GM13976 (cell line): Measurements from ENCODE around the gene SLFN12L.

Source experiments
- DNase-seq: peaks from one replicate; pipeline ENCODE4 v3.0.0; 2012; ENCODE audit warnings: low spot score
- in situ Hi-C: fragments of 300-500 bp; cut with MboI; formaldehyde crosslinking; loops from one replicate; pipeline ENCODE4 v1.12.0; 2022; ENCODE audit warnings: low sequenced_read_pairs, mixed read lengths, inconsistent platforms; ENCODE audit not compliant: unreplicated experiment
- TF ChIP-seq, protein P1 (sequence below): IDR thresholded peaks from 2 replicates; pipeline ENCODE4 v1.5.1; 2012; ENCODE audit warnings: borderline replicate concordance, mild to moderate bottlenecking; ENCODE audit not compliant: insufficient read depth; ENCODE audit errors: extremely low read depth, missing control alignments, control extremely low read depth

The SLFN12L gene

DNA sequence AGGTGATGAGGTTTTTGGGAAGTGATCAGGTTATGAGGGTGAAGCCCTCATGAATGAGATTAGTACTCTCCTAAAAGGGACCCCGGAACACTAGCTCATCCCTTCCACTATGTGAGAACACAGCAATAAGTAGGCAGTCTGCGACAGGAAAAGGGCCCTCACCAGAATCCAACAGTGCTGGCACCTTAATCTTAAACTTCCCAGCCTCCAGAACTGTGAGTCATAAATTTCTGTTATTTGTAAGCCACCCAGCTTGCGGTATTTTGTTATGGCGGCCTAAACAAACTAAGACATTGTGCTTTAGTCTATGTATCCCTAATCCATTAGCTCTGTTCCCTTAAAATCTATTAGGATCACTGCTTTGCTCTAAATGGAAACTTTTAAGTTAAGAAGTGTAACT lies 113.7 kb downstream of the SLFN12L start:
- TF ChIP-seq, protein P1, sequence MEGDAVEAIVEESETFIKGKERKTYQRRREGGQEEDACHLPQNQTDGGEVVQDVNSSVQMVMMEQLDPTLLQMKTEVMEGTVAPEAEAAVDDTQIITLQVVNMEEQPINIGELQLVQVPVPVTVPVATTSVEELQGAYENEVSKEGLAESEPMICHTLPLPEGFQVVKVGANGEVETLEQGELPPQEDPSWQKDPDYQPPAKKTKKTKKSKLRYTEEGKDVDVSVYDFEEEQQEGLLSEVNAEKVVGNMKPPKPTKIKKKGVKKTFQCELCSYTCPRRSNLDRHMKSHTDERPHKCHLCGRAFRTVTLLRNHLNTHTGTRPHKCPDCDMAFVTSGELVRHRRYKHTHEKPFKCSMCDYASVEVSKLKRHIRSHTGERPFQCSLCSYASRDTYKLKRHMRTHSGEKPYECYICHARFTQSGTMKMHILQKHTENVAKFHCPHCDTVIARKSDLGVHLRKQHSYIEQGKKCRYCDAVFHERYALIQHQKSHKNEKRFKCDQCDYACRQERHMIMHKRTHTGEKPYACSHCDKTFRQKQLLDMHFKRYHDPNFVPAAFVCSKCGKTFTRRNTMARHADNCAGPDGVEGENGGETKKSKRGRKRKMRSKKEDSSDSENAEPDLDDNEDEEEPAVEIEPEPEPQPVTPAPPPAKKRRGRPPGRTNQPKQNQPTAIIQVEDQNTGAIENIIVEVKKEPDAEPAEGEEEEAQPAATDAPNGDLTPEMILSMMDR: no peak
- DNase-seq: no peak
- in situ Hi-C loops: no loop called here
